Stimulated activated CD4-positive, alpha-beta T cell treated with anti-CD3 and anti-CD28 coated beads, Interleukin-15, amount 100 ng/mL, for 24 hours (primary cell): Measurements from ENCODE around the gene MORN1.

Source experiments
- DNase-seq: peaks from one replicate; pipeline ENCODE4 v3.0.0-alpha.2; 2020

Gene MORN1

DNA sequence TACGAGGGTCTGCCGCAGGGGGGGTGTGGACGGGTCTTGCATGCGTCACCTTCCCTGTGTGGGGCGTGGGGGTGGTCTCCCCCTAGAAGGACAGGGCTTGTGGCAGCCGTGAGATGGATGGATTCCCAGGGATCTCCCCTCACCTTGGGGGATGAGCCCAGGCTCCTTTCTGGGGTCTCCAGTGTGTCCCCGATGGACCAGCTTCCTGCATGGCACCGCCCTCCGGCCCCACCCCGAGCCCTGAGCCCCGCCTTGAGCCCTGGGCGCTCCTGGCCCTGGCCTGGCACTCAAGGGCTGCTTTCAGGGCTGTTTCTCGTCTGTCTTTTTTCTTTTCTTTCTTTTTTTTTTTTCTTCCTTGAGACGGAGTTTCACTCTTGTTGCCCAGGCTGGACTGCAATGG lies 103.7 kb downstream of the MORN1 start:
- no peak for DNase-seq

- no peak for DNase-seq
Observed at GRCh38 chr1:2286923-2287322, 104.4 kb downstream of the MORN1 start.

- no peak for DNase-seq
Observed at GRCh38 chr1:2284932-2285331, 106.4 kb downstream of the MORN1 start.

GRCh38 chr1:2283991-2284895 lies 107.1 kb downstream of the MORN1 start:
- DNase-seq: no peak

- no peak for DNase-seq
Observed at GRCh38 chr1:2283371-2283990, 107.9 kb downstream of the MORN1 start.

GRCh38 chr1:2282556-2283270 lies 108.6 kb downstream of the MORN1 start:
- DNase-seq: no peak

DNA sequence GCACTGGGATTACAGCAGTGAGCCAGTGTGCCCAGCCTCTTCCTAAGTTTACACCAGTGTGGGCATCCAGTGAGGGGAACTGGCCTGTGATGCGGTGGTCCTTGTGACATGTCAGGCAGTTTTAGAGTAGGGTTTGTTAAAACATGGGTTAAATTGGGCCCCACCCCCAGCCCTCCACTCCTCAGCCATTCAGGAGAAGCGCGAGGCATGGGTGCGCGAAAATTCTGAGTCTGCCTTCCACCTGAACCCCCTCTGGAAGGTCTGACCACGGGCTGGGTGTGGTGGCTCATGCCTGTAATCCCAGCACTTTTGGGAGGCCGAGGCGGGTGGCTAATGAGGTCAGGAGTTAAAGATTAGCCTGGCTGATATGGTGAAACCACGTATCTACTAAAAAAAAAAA lies 111.5 kb downstream of the MORN1 start:
- DNase-seq: no peak

DNA sequence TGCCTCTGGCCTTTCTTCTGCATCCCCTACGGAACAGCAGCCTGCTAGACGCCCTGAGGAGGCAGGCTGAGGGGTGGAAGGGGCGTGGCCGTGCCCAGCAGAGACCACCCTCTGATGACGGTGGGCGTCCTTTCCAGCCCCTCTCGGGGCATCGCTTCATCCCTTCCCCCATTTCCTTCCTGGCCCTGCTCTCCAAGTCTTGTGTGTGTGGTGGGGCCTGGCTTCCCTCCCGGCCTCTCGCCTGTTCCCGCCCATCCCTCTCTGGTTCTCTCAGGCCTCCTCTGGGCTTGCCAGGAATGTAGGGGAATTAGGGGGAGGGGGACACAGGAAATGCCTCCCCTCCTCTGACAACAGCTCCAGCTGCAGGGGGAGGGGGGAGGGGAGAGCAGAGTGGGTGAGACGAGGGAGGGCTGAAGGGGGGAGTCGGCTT lies 112.1 kb downstream of the MORN1 start:
- no peak for DNase-seq

DNA sequence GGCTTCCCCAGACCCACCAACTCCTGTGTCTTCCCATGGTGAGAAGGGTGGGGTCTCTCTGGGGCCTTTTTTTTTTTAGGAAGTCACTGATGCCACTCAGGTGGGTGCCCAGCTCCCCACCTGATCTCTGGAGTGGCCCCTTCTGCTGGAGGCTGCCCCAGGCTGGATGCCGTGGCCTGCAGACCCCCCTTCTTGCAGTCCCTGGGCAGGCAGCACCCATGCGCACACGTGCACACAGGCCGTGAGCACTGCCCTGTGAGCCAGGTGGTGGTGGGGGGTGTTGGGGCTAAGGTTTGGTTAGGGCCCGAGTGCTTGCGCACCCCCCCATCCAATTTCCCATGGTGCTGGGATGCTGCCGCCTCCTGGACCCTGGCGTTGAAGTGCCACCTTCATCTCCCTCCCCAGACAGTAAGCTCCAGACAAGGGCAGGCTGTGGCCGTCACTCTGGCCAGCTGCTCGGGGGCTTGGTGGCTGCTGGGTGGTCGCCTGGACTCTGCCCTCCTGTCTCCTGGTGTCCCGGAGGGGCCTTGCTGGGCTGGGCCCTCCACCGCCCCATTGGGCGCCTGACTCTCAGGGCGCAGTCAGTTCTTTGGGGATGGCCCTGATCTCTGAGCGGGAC lies 112.7 kb downstream of the MORN1 start:
- no peak for DNase-seq

DNA sequence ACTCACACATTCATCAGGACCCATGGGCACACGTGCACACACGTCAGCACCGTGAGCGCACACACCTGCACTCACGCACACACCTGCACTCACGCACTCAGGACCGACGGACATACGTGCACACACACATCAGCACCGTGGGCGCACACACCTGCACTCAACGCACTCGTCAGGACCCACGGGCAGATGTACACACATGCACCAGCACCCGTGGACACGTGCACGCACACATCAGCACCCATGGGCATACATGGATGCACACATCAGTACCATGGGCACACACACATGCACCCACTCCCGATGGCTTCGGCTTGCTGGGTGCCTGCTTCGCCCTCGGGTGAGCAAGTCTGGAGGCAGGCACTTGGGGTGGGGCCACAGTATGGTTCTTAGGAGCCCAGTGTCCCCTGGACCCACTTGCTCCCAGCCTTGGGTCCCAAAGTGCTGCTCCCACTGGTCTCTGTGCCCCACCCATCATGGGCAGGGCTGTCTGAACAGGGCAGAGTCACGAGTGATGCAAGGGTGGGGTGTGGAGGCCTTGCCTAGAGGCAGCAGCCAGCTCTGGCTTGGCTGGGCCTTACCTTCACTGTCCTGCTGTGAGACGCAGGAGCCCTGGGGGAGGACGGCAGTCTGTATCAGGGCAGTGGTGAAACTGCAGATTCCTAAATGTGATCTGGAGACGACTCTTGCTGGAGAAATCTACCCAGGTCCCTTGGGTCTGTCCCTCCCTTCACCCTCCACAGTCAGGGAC lies 113.4 kb downstream of the MORN1 start:
- DNase-seq: no peak

- DNase-seq: no peak
Observed at GRCh38 chr1:2276803-2277580, 114.4 kb downstream of the MORN1 start.

DNA sequence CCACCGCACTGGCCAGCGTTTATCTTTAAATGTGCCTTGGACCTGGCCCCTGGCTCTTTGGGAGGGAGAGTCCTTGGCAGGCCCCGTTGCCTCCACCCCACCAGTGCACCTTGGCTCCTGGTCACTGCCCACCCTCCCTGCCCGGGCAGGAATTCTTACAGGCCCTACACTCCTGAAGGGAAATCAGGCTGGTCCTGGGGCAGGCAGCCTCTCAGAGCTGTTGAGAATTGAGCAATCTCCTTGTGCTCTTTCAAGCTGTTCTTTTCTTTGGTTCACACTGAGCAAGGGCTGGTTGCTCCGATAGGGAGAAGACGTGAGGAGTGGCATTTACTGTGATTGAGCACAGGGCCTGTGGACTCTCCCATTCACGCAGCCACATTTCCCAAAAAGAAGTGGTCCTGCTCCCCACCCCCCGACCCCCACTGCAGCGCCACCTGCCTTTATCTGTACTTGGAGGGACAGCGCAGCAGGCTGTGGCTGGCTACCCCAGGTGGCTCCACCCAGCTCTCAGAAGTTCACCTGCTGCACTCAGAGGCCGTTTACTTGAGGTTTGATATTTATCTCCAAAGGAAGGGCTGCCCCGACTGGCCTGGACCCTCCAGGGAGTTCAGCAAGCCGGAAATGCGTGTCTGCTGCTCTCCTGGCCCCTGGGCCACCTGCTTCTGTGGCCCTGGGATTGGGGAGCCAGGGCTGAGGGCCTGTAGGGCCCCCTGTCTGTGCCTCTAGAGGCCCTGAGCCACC lies 115.4 kb downstream of the MORN1 start:
- DNase-seq: no peak

GRCh38 chr1:2274929-2275475 lies 116.4 kb downstream of the MORN1 start:
- no peak for DNase-seq

GRCh38 chr1:2274231-2274928 lies 117.0 kb downstream of the MORN1 start:
- DNase-seq: no peak

- DNase-seq: no peak
Observed at GRCh38 chr1:2273401-2274090, 117.8 kb downstream of the MORN1 start.

DNA sequence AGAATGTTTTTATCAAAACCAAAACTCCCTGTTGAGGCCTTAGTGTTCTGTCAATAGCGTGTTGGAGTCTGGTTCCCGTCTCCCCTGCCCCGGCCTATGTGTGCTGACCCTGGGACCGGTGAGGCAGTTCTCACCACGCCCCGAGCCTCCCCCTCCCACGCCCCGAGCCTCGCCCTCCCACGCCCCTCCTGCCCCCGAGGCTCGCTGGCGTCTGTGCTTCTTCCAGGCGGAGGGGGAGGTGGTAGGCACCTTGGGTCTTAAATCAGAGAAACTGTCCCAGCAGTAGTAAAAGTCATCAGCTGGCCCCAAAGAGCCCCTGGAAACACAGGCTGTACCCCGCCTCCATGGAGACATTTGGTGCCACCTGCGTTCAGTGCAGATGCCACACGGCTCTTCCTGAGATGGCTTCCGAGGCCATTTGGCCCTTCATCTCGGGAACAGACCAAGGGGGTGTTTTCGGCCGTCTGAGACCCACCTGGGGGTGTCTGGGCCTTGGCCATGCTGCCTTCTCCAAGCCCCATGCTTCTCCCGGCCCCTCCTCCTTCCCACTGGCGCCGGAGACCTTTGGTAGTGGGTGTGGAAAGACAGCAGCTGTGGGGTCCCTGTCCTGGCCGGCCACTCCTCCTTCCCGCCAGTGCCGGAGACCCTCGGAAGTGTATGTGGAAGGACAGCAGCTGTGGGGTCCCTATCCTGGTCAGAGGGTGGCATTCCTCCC lies 118.5 kb downstream of the MORN1 start:
- DNase-seq: no peak

DNA sequence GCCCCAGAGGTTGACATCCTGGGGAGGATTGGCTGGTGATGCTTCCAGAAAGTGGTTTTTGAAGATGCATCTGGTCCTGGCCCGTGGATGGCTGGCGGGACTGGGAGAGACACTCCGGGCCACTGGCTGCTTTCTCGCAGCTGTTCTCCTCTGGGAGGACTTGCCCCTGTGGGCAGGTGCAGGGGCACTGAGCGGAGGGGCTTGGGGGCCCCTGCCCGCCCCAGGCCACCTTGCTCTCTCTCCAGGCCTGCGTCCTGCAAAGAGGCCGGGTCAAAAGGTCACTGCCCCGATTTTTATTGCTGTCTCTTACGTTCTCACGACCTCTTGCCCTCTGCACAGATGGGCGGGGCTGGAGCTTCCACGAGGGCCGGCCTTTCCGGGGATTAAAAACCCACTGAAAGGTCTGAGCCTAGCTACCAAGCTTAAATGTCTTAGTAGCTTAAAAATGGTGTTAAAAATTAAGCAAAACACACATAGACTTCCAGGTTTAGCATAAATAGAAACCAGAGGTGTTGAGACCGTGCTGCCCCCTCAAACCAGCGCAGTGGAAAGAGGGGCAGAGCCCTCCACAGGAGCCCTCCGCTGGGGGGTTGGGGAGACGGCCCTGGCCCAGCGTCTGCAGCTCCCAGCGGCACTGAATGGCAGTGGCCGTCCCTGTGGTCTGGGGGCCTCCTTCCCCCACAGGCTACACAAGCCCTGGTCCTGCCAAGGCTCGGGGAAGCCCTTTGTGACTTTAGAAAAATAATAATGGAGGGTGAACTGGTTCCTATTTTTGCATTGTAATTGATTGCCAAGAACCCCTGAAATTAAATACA lies 119.3 kb downstream of the MORN1 start:
- no peak for DNase-seq
